Adipocyte (in vitro differentiated cells): ENCODE data around the gene KCNJ4.

Experiments
- DNase-seq: peaks from one replicate; pipeline ENCODE4 v3.0.0-alpha.2; 2015; ENCODE audit warnings: low read depth
- H3K27me3 ChIP-seq: replicated peaks from 2 replicates; pipeline ENCODE4 v1.7.0; 2013; ENCODE audit warnings: mild to moderate bottlenecking, low read length, moderate library complexity; ENCODE audit not compliant: control insufficient read depth, insufficient read depth
- H3K36me3 ChIP-seq: 2 replicates; pipeline ENCODE4 v1.7.0; 2013; ENCODE audit warnings: low read length, mild to moderate bottlenecking, moderate library complexity; ENCODE audit not compliant: control insufficient read depth, insufficient read depth, severe bottlenecking
- H3K4me1 ChIP-seq: 2 replicates; pipeline ENCODE4 v1.7.0; 2013; ENCODE audit warnings: mild to moderate bottlenecking, low read length, moderate library complexity; ENCODE audit not compliant: control insufficient read depth, insufficient read depth
- H3K4me3 ChIP-seq: 2 replicates; pipeline ENCODE4 v1.7.0; 2013; ENCODE audit warnings: mild to moderate bottlenecking, low read length, moderate library complexity
- H3K9ac ChIP-seq: 2 replicates; pipeline ENCODE4 v1.7.0; 2013; ENCODE audit warnings: mild to moderate bottlenecking, low read length, moderate library complexity
- H3K9me3 ChIP-seq: 2 replicates; pipeline ENCODE4 v1.7.0; 2013; ENCODE audit warnings: mild to moderate bottlenecking, low read length, moderate library complexity; ENCODE audit not compliant: control insufficient read depth

The KCNJ4 gene

DNA sequence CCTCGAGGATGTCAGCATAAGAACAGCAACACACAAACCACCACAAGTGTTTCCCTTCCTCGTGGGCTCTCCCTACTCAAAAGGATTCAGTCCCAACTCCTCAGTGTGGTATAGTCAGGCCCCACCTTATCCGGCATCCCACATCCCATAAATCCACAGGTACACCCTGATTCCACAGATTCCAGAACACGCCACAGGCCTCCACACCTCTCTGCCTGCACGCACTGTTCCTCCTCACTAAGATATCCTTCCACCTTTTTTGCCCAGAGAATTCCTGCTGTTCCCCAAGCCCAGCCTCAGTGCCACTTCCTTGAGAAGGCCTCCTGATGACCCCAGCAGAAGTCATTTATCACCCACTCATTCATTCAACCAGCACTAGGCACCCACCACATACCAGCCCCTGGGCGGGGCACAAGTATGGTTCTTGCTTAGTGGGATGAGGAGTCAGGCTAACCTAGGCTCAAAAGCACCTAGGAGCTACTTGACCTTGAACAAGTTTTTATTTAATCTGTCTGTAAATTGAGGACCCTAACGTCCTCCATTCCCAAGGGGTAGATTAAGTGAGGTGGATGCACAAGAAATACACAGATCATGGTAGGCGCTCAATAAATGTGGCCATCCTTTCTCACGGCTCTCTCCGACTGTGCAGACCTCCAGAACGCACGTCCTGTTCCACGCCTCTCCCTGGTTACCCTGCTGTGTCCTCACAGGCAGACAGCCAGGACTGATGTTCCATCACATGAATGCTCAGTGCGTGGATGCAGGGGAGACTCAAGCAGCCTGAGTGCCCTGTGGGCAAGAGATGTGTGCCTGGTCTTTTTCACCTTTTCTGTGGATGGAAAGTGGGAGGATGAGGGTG is 2.1 kb upstream of the KCNJ4 start:
- H3K9me3 ChIP-seq: no peaks in the 10 kb centered on the region
- H3K36me3 ChIP-seq: no peaks in the 10 kb centered on the region
- DNase-seq: no peak
- no peak overlapping the region for H3K9ac ChIP-seq
- no peak overlapping the region for H3K4me3 ChIP-seq
- peaks cover 64% of the 10 kb centered on the region for H3K27me3 ChIP-seq
- peaks cover 7% of the 10 kb centered on the region for H3K4me1 ChIP-seq

DNA sequence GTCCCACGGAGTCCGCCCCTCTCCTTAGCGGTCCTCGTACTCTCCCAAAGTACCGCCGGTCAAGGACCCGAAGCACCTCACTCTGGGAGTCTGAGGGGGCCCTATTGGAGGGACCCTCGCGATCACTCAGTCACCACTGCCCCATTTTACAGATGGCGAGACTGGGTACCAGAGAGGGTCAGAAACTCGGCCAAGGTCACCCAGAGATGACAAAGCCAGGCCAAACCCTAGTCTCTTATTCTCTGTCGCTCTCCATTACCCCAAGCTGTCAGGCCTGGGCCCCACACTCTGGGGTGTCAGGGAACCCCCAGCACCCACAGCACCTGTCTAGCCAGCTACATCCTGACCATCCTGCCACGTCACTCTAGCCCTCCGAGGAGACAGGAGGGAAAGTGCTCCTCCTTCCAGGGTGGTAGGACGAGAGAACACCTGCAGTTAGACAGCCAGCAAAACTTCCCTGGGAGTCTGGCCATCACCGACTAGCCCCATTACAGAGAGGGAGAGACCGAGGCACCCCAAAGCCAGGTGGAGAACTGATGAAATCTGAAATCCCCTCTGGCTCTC is 1.4 kb upstream of the KCNJ4 start:
- Histone ChIP-seq H3K9me3 (no peaks in the 10 kb centered on the region), H3K27me3 (peaks cover 67% of the 10 kb centered on the region), H3K9ac (no peak overlapping the region), H3K4me3 (no peak overlapping the region), H3K4me1 (peaks cover 1% of the 10 kb centered on the region), H3K36me3 (no peaks in the 10 kb centered on the region)
- no peak for DNase-seq

DNA sequence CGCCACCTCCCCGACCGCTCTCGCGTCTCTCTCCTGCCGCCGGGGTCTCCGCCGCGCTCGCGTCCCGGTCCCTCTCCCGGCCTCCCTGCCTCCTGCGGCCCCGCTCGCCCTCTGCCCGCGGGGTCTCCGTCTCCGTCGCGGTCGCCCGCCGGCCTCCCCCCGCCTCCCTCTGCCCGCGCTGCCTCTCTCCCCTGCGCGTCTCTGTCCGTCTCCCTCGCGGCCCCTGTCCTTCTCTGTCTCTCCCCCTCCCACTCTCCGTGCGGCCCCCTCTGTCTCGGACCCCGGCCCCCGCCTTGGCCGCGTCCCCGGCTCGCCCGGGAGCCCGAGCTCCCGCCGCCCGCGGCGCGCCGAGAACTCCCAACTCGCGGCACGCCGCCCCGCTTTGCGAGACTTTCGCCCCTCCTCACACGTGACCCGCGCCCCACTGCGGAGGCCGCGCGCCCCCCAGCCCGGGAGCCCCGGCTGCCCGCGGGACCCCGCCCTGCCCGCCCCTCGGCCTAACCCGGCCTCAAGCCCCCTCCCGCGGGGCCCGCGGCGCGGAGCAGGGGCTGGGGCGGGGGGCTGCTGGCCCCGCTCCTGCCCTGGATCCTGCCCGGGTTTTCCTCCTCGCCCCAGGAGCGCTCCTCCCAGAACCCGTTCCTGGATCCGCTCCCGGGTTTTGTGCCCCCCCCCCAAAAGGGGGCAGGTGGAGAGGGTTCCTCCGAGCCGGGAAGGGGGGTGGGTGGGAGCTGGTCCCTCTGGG is 702 bp upstream of the KCNJ4 start:
- Histone ChIP-seq H3K4me3 (no peak overlapping the region), H3K27me3 (peaks cover 66% of the 10 kb centered on the region), H3K36me3 (no peaks in the 10 kb centered on the region), H3K9me3 (no peaks in the 10 kb centered on the region), H3K9ac (no peak overlapping the region), H3K4me1 (no peaks in the 10 kb centered on the region)
- peak; percentile 60 for DNase-seq

DNA sequence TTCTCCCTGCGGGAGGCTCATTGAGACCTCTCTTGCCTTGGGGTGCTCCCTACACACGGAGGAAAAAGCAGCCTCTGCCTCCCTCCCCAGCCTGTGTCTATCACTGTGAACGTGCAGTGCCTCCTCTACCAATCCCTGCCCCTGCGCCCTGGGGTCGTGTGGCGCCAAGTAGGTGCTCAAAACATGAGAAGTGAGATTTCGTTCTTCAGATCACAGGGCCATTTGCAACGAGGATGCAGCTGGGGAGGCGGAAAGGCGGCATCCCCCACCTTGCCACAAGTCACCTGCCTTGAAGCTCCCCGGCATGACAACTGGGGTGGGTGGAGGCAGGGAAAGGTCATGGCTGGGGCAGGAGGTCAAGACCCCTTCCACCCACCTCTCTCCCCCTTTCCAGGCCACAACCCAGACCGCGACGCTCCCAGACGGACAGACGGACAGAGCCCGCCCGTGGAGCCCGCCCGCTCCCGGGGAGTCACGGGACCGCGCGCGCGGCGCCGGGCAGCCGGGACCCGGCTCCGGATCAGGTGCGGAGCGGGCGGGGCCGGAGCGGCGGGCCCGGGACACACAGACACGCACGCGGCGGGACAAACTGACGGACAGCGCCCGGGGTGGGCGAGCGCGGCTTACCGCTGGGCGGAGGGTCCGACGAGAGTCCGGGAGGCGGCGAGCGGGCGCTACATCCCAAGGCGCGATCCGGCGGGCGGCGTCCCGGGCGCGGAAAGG is 485 bp downstream of the KCNJ4 start:
- H3K9ac ChIP-seq: no peak overlapping the region
- no peaks in the 10 kb centered on the region for H3K36me3 ChIP-seq
- H3K4me3 ChIP-seq: no peak overlapping the region
- peaks cover 67% of the 10 kb centered on the region for H3K27me3 ChIP-seq
- DNase-seq: peak; percentile 28
- no peaks in the 10 kb centered on the region for H3K4me1 ChIP-seq
- no peaks in the 10 kb centered on the region for H3K9me3 ChIP-seq

DNA sequence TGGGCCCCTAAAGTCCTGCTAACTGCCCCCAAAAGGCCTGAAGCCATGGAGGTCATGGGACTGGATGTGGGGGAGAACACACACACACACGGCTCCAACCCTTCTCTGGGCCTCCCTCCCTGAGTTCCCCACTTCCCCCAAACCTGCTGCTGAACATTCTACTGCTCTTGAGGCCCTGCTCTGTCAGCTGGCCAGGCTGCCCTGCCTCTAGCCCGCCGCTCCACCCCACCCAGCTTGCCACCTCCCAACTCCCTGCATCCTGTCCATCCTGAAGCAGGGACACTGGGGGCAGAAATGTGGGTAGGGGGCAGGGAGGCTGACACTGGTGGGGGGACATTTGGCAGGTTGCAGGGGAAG is 1.0 kb downstream of the KCNJ4 start:
- no peak for DNase-seq
- Histone ChIP-seq H3K36me3 (no peaks in the 10 kb centered on the region), H3K27me3 (peaks cover 70% of the 10 kb centered on the region), H3K4me3 (no peak overlapping the region), H3K9me3 (no peaks in the 10 kb centered on the region), H3K4me1 (no peaks in the 10 kb centered on the region), H3K9ac (no peak overlapping the region)

DNA sequence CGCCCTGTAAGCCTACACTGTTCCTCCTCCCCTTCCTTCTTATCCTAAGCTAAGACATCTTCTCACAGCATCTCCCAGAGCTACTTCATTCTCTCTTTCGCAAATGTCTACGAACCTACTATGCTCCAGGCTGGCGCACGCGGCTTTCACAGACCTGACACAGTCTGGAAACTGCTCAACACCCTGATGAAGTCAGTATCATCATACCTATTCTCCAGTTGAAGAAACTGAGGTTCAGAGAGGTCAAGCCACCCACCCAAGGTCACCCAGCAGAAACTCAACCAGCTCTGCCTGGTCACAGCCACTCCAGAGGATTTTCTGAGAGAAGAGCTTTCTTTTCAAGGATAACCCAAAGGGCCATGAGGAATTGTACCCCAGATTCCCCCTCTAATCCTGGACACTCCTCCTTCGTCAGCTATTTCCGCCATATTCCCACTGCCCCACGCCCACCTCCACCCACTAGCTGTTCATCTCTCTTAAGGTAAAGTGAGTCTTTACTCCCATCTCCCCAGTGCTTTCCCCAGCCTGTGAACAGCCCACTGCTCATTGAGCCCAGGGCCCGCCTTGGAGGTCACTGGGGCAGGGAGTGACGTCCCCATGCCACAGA is 1.8 kb downstream of the KCNJ4 start:
- H3K4me1 ChIP-seq: no peaks in the 10 kb centered on the region
- H3K36me3 ChIP-seq: no peaks in the 10 kb centered on the region
- no peak overlapping the region for H3K4me3 ChIP-seq
- H3K9me3 ChIP-seq: no peaks in the 10 kb centered on the region
- H3K9ac ChIP-seq: no peak overlapping the region
- DNase-seq: no peak
- H3K27me3 ChIP-seq: peaks cover 64% of the 10 kb centered on the region

DNA sequence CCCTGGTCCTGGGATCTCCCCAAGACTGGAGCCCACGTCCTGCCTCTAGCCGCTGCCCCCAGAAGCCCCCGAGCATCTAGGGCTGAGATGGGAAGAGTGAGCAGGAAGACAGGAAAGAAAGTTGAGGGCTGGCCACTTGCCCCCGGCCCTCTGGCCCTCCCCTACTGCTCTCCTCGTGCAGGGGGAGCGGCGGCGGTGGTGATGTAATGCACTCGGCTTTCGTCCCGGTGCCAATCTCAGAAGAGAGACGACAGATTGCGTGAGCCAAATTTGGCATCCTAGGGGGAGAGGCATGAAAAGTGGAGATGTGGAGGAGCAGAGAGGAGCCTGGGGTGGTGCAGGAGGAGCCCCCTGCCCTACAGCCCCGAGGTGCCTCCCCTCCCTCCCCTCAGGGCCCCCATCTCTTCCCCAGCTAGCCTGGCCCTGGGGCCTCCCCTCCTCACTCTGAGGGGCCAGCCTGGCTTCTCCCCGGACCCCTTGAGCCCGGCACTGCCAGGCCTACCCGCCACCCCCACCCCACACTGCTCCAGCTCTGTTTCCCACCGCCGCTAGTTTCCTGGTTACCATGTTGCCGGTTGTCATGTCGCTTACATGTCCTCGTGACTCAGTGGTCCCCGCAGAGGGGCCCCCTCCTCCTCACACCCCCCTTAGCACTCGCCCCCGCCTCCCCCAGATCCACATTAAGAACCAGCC is 2.5 kb downstream of the KCNJ4 start:
- Histone ChIP-seq H3K4me3 (no peak overlapping the region), H3K27me3 (peaks cover 64% of the 10 kb centered on the region), H3K36me3 (no peaks in the 10 kb centered on the region), H3K4me1 (no peaks in the 10 kb centered on the region), H3K9ac (no peak overlapping the region), H3K9me3 (no peaks in the 10 kb centered on the region)
- no peak for DNase-seq

DNA sequence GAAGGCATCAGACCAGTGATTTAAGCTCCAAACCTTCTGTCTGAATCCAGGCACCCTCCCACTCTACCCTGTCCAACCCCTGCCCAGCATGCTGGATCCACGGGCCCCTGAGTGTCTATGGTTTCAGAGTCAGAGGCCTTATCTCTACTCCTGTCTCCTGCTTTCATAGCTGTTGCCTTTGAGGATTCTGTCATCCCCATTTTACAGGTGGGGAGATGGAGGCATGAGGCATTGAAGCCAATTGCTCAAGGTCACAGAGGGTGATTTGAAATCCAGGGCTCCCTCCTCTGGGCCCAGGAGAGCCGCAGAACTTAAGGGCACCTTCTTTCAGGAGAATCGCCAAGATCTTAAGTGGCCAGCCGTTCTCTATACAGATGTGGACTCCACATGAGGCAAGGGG is 3.1 kb downstream of the KCNJ4 start:
- Histone ChIP-seq H3K4me3 (no peak overlapping the region), H3K9me3 (no peaks in the 10 kb centered on the region), H3K36me3 (no peaks in the 10 kb centered on the region), H3K9ac (no peak overlapping the region), H3K4me1 (no peaks in the 10 kb centered on the region), H3K27me3 (peaks cover 58% of the 10 kb centered on the region)
- DNase-seq: no peak

DNA sequence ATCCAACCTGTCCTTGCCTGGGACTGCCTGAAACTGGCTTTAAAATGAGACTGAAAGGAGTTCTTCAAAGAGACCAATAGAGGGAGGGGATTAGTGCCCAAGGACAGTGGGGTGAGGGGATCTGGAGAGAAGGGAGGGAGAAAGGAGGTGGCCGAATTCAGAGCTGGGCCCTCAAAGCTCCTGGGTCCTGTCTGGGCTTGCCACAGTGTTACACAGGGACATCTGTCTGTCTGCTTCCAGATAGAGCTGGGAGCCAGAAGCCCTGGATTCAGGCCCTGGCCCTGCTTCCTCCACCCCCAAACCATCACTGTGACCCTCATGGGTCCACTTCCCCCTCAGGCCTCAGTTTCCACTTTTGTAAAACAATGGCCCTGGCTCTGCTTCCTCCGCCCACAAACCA is 3.6 kb downstream of the KCNJ4 start:
- H3K4me3 ChIP-seq: no peak overlapping the region
- H3K36me3 ChIP-seq: no peaks in the 10 kb centered on the region
- DNase-seq: no peak
- H3K9me3 ChIP-seq: no peaks in the 10 kb centered on the region
- no peaks in the 10 kb centered on the region for H3K4me1 ChIP-seq
- H3K9ac ChIP-seq: no peak overlapping the region
- peaks cover 55% of the 10 kb centered on the region for H3K27me3 ChIP-seq

DNA sequence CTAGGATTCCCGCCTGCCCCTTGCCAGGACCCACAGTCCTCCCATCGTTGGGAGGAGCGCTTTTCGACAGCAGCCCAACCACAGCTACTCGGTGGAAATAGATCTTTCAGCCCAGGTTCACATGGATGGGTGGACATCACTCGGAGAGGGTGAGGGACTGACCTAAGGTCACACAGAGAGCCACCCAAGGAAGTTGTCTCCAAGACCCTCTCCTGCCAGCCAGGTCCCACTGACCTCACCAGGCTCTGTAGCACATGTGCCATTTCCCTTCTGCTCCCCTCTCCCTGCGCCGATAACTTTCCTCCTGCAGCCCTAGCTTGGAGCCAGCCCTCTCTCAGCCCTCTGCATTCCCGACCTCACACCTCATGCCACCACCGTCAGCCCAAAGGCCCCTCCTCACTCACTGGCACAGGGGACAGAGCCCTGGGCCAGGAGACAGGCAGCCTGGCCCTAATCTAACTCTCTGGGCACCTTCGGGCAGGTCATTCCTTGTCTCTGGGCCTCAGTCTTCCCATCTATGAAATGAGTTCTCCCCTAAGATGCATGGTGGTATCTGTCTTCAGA is 4.7 kb downstream of the KCNJ4 start:
- Histone ChIP-seq H3K27me3 (peaks cover 51% of the 10 kb centered on the region), H3K9ac (no peak overlapping the region), H3K4me3 (no peak overlapping the region), H3K4me1 (no peaks in the 10 kb centered on the region), H3K36me3 (no peaks in the 10 kb centered on the region), H3K9me3 (no peaks in the 10 kb centered on the region)
- no peak for DNase-seq
